T-helper 2 cell treated with Interferon-gamma antibody and Interleukin-4, amounts not matched to agents 5 μg/mL and 100 μg/mL, for 36 hours (primary cell): ENCODE data around the gene CDT1.

Source experiments
- DNase-seq: peaks from one replicate; pipeline ENCODE4 v3.0.0; 2021; ENCODE audit warnings: low spot score
- H3K27ac Mint-ChIP-seq: one replicate; pipeline ENCODE4 v1.8.0; 2021; ENCODE audit warnings: mild to moderate bottlenecking, mixed read lengths
- H3K27me3 Mint-ChIP-seq: one replicate; pipeline ENCODE4 v1.8.0; 2021; ENCODE audit warnings: low read depth, mixed read lengths
- H3K36me3 Mint-ChIP-seq: one replicate; pipeline ENCODE4 v1.8.0; 2021; ENCODE audit warnings: low read depth, mixed read lengths
- H3K4me1 Mint-ChIP-seq: one replicate; pipeline ENCODE4 v1.8.0; 2021; ENCODE audit warnings: low read depth, mixed read lengths
- H3K4me3 Mint-ChIP-seq: one replicate; pipeline ENCODE4 v1.8.0; 2022; ENCODE audit warnings: mild to moderate bottlenecking, moderate library complexity, mixed read lengths
- H3K9me3 Mint-ChIP-seq: one replicate; pipeline ENCODE4 v1.8.0; 2021; ENCODE audit warnings: mixed read lengths

Gene CDT1

GRCh38 chr16:88833086-88833485 lies 29.5 kb downstream of the CDT1 start:
- H3K27me3 Mint-ChIP-seq, result no peaks in the 10 kb centered on the region
- H3K36me3 Mint-ChIP-seq, result no peaks in the 10 kb centered on the region
- DNase-seq, result no peak
- H3K4me3 Mint-ChIP-seq, result no peak overlapping the region
- H3K9me3 Mint-ChIP-seq, result no peaks in the 10 kb centered on the region
- no peaks in the 10 kb centered on the region for H3K4me1 Mint-ChIP-seq
- H3K27ac Mint-ChIP-seq, result no peak overlapping the region

DNA sequence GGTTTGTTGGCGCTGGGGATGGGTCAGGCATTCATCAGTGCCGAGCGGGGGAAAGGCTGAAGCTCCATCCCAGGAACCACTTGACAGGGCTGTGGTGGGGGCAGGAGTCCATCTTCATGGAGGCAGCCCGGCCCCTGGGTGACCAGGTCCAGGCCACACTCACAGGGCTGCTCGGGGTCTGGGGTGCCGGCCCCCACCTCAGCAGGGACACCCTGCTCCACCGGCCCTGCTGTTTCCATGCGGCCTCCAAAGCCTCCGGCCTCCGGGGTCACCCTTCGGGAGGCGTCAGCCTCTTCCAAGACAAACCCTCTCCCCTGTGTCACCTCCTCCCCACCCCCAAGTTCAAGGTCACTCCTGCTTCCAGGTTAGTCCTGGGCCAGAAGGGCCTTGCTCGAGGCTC lies 31.1 kb downstream of the CDT1 start:
- H3K4me1 Mint-ChIP-seq, result no peaks in the 10 kb centered on the region
- no peaks in the 10 kb centered on the region for H3K27me3 Mint-ChIP-seq
- no peak overlapping the region for H3K4me3 Mint-ChIP-seq
- no peaks in the 10 kb centered on the region for H3K9me3 Mint-ChIP-seq
- no peak for DNase-seq
- no peak overlapping the region for H3K27ac Mint-ChIP-seq
- H3K36me3 Mint-ChIP-seq, result no peaks in the 10 kb centered on the region

DNA sequence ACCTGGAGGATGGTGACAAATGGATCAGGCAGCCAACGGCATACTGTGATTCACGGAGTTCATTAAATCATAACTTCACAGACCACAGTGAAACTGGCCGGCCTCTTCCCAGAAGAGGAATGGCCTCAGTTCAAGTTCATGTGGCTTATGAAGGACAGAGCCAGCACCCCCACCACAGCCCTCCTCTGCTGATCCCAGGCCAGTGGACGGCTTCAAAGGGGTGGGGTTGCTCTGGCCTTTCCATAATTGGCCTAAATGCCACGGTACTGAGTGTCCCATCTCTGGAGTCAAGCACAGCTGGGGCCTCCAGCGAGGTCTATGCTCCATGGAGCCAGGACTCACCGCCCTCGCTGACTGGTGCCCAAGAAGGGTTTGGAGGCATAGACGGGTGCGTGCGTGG lies 31.8 kb downstream of the CDT1 start:
- Mint-ChIP-seq H3K4me3 (no peak overlapping the region), H3K9me3 (no peaks in the 10 kb centered on the region), H3K27ac (no peak overlapping the region), H3K27me3 (no peaks in the 10 kb centered on the region), H3K4me1 (no peaks in the 10 kb centered on the region), H3K36me3 (no peaks in the 10 kb centered on the region)
- DNase-seq, result no peak

DNA sequence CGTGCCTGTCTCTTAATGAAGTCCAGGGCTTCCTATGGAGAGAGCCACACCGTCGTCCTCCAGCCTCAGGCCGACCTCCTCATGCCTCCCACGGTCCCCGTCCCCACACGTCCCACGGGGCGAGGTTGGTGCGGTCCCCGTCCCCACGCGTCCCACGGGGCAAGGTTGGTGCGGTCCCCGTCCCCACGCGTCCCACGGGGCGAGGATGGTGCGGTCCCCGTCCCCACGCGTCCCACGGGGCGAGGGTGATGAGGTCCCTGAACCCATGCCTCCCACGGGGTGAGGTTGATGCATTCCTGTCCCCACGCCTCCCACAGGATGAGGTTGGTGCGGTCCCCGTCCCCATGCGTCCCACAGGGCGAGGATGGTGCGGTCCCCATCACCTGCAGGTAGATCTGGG lies 32.2 kb downstream of the CDT1 start:
- H3K4me1 Mint-ChIP-seq, result no peaks in the 10 kb centered on the region
- H3K9me3 Mint-ChIP-seq, result no peaks in the 10 kb centered on the region
- H3K27me3 Mint-ChIP-seq, result no peaks in the 10 kb centered on the region
- no peak overlapping the region for H3K4me3 Mint-ChIP-seq
- H3K36me3 Mint-ChIP-seq, result no peaks in the 10 kb centered on the region
- DNase-seq, result no peak
- no peak overlapping the region for H3K27ac Mint-ChIP-seq

DNA sequence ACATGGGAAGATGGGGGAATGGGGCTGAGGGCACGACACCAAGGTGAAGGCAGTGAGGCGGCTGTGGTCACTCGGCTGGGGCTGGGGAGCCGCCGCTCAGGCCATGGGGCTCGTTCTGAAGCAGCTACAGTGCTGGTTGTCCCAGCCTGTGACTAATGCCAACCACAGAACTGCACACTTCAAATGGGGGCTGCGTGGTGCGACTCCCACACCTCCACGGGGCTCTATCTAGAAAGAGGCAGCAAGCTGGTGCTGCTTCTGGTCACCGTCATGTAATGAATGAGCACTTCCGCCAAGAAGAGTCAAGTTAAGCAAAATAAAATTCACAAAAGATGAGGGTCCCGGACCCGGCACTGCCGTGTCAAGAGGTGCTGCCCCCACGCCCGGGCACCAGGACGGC lies 33.2 kb downstream of the CDT1 start:
- H3K4me1 Mint-ChIP-seq, result no peaks in the 10 kb centered on the region
- no peaks in the 10 kb centered on the region for H3K36me3 Mint-ChIP-seq
- H3K9me3 Mint-ChIP-seq, result no peaks in the 10 kb centered on the region
- no peak for DNase-seq
- no peak overlapping the region for H3K27ac Mint-ChIP-seq
- no peak overlapping the region for H3K4me3 Mint-ChIP-seq
- H3K27me3 Mint-ChIP-seq, result no peaks in the 10 kb centered on the region

- no peak for DNase-seq
- no peaks in the 10 kb centered on the region for H3K9me3 Mint-ChIP-seq
- no peaks in the 10 kb centered on the region for H3K36me3 Mint-ChIP-seq
- no peak overlapping the region for H3K27ac Mint-ChIP-seq
- H3K4me3 Mint-ChIP-seq, result no peak overlapping the region
- no peaks in the 10 kb centered on the region for H3K27me3 Mint-ChIP-seq
- no peaks in the 10 kb centered on the region for H3K4me1 Mint-ChIP-seq
Measured at GRCh38 chr16:88837806-88838205, 34.2 kb downstream of the CDT1 start.

DNA sequence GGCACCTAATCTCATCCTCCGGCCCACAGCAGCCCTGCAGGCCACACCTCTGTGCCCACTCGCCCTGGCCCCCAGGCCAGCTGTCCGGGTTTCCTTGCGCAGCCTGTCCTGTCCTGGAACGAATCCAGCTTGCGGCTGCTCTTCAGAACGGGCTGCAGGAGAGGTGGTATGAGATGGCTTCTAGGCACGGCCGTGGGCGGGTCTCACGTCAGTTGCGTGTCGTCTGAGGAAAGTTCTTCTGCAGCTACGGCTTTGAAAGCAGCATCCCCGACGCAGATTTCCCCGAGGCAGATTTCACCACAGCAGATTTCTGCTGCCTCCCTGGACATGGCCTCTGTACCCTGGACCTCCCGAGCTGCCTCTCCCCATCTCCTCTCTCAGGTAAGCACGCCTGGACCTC lies 35.0 kb downstream of the CDT1 start:
- no peaks in the 10 kb centered on the region for H3K27me3 Mint-ChIP-seq
- DNase-seq, result no peak
- H3K4me3 Mint-ChIP-seq, result no peak overlapping the region
- no peaks in the 10 kb centered on the region for H3K9me3 Mint-ChIP-seq
- no peak overlapping the region for H3K27ac Mint-ChIP-seq
- no peaks in the 10 kb centered on the region for H3K4me1 Mint-ChIP-seq
- H3K36me3 Mint-ChIP-seq, result no peaks in the 10 kb centered on the region

DNA sequence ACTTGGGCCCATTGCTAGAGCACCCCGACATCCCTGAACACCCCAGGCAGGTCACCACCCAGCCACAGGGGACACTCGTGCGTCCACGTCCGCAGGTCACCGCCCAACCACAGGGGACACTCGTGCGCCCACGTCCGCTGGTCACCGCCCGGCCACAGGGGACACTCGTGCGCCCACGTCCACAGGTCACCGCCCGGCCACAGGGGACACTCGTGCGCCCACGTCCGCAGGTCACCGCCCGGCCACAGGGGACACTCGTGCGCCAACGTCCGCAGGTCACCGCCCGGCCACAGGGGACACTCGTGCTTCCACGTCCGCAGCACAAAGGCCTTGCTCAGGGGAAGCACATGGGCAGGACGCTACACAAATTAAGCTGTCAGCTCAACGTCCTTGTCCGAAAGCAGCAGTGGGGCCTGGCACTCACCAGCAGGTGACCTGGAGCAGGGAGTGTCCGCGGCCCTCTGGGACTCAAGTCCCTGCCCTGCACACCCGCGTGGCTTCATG lies 35.5 kb downstream of the CDT1 start:
- H3K9me3 Mint-ChIP-seq, result no peaks in the 10 kb centered on the region
- no peak overlapping the region for H3K4me3 Mint-ChIP-seq
- H3K4me1 Mint-ChIP-seq, result no peaks in the 10 kb centered on the region
- H3K27me3 Mint-ChIP-seq, result no peaks in the 10 kb centered on the region
- no peak for DNase-seq
- no peaks in the 10 kb centered on the region for H3K36me3 Mint-ChIP-seq
- H3K27ac Mint-ChIP-seq, result no peak overlapping the region

DNA sequence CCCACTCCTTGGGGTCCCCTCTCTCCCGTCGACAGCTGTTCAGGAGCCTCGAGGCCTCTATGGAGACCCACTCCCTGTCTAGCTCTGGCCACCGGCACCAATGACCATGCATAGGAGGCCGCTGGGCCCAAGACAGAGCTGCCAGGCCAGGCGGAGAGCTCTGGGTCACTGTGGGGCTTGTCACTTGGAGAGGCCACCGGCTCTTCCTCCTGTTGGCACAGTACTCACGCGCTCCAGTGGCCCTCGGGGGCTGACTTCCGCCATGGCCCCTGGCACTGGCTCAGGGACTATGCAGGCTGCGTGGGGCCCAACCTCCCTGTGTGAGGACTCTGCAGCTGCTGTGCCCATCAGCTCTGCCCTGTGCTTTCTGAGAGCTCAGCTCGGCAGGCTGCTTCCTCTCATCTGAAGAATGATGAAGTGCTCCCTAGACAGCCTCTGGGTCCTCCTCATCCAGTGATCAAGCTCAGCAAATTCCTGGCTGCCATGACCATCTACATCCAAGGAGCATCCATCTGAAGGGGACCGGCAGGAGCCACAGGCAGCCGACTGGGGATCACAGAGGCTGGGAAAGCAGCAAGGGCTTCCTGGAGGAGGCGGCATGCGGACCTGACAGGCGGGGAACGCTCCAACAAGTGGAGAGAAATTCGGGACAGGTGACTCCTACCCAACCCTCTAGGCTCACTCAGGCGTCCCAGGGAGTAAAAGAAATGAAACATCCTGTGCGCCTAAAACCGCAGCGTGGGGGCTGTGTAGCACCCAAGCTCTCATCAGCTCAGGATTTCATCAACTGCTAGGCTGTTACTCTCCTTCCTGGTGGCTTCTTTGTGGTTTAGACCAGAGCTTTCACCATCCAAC lies 36.4 kb downstream of the CDT1 start:
- DNase-seq, result no peak
- Mint-ChIP-seq H3K9me3 (no peaks in the 10 kb centered on the region), H3K4me1 (no peaks in the 10 kb centered on the region), H3K27ac (no peak overlapping the region), H3K36me3 (no peaks in the 10 kb centered on the region), H3K4me3 (no peak overlapping the region), H3K27me3 (no peaks in the 10 kb centered on the region)

DNA sequence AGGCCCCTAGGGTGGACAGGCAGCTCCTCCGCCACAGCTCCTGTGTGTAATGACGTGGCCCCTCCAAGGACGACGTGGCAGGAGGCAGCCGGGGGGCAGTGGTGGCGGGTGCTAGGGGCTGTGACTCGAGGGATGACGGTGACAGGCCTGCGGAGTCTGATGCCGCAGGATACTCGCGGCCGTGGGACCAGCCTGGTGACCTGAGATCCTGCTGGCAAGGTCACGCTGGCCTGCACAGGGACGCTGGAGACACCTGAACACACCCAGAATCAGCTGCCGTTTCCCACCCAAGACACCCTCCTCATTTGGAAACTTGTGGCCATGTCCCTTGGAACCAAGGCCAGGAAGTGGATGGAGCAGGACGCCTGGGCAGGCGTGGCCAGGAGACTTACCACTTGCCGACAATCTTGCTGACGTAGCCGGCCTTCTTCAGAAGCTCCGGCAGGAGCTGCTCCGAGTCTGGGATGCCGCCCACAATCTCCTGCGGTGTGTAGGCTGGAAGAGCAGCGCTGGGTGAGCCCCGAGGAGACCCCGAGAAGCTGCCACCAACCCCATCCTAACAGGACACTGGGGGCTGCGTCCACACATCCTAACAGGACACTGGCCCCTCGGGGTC lies 37.1 kb downstream of the CDT1 start:
- no peak overlapping the region for H3K4me3 Mint-ChIP-seq
- no peak overlapping the region for H3K27ac Mint-ChIP-seq
- H3K9me3 Mint-ChIP-seq, result no peaks in the 10 kb centered on the region
- no peak for DNase-seq
- H3K4me1 Mint-ChIP-seq, result no peaks in the 10 kb centered on the region
- H3K27me3 Mint-ChIP-seq, result no peaks in the 10 kb centered on the region
- H3K36me3 Mint-ChIP-seq, result no peaks in the 10 kb centered on the region

GRCh38 chr16:88841521-88842307 lies 38.1 kb downstream of the CDT1 start:
- Mint-ChIP-seq H3K27me3 (no peaks in the 10 kb centered on the region), H3K36me3 (no peaks in the 10 kb centered on the region), H3K4me3 (no peak overlapping the region), H3K27ac (no peak overlapping the region), H3K9me3 (no peaks in the 10 kb centered on the region), H3K4me1 (no peaks in the 10 kb centered on the region)
- no peak for DNase-seq

DNA sequence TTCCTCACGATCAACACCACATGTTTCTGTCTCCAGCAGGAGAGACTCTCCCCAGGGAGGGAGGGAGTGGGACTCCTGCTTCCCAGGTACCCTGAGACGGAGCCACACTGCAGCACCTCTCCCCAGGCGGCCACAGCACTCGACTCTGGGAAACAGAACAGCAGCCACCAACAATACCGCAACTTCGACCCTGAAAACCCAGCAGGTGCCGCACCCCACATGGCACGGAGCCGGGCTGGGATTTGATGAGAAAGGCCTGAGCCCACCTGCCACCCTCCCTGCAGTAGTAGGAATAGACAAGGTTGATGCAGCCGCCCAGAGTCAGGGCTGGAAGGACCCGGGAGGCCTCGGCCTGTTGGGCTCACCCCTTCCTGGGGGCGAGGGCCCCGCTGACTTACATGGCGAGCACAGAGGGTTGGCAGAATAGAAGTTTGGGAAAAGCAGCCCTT lies 38.7 kb downstream of the CDT1 start:
- Mint-ChIP-seq H3K36me3 (no peaks in the 10 kb centered on the region), H3K4me1 (no peaks in the 10 kb centered on the region), H3K27ac (no peak overlapping the region), H3K4me3 (no peak overlapping the region), H3K27me3 (no peaks in the 10 kb centered on the region), H3K9me3 (no peaks in the 10 kb centered on the region)
- DNase-seq, result no peak

GRCh38 chr16:88842806-88843205 lies 39.2 kb downstream of the CDT1 start:
- Mint-ChIP-seq H3K9me3 (no peaks in the 10 kb centered on the region), H3K36me3 (no peaks in the 10 kb centered on the region), H3K4me1 (no peaks in the 10 kb centered on the region)

GRCh38 chr16:88843256-88843655 lies 39.7 kb downstream of the CDT1 start:
- Mint-ChIP-seq H3K9me3 (no peaks in the 10 kb centered on the region), H3K4me1 (no peaks in the 10 kb centered on the region), H3K36me3 (no peaks in the 10 kb centered on the region), H3K27me3 (no peaks in the 10 kb centered on the region), H3K27ac (no peak overlapping the region), H3K4me3 (no peak overlapping the region)
- DNase-seq, result no peak

More at GRCh38 chr16:88842806-88843205, 39.2 kb downstream of the CDT1 start:
- Mint-ChIP-seq H3K27ac (no peak overlapping the region), H3K27me3 (no peaks in the 10 kb centered on the region), H3K4me3 (no peak overlapping the region)
- DNase-seq, result no peak
